Measurements from ENCODE around the gene ANP32E. TPM values are rescaled to one million over a fixed set of nuclear protein-coding genes. Genes with fewer than 3 reads are reported as not detected.
A peak's percentile ranks its signal among the peaks of the same experiment; 100 is the strongest.
"Not testable (repeated sequence)": the region's sequence is repeated elsewhere in the genome, so short reads cannot be mapped to it uniquely, and the experiment has no call there.

The ANP32E gene
- total and polyA plus RNA-seq, 2 of the 13 experiments (the other 11 are each of a cell fraction or from before 2014, with no cell fraction given): 10.3 to 53.0 TPM

DNA sequence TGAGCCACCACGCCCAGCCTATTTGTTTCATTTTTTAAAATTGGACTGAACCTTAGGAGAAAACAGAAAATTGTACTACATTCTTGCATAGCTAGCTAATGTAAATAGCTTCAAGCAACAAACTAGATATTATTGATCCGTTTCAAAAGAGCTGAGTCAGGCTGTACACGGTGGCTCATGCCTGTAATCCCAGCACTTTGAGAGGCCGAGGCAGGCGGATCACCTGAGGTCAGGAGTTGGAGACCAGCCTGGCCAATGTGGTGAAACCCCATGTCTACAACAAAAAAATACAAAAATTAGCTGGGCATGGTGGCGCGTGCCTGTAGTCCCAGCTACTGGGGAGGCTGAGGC is 49.5 kb downstream of the ANP32E start:
- H3K4me1 ChIP-seq (ENCODE audit: insufficient read depth, low read length): peaks cover 34% of the 10 kb centered on the region
- DNase-seq (ENCODE audit: low spot score); H3K27ac ChIP-seq (ENCODE audit: extremely low read length, insufficient read depth, low read length); H3K36me3 ChIP-seq (replicated peaks in 1 of 2; ENCODE audit: control insufficient read depth in 1 of 2, insufficient read depth in 2 of 2, low read length in 2 of 2); H3K9me3 ChIP-seq (ENCODE audit: low read length); H4K20me1 ChIP-seq (ENCODE audit: insufficient read depth, low read length); H3K27me3 ChIP-seq (ENCODE audit: control insufficient read depth in 1 of 2, insufficient read depth in 2 of 2, low read length in 2 of 2); H3K79me2 ChIP-seq (ENCODE audit: insufficient read depth, low read length); BruUV-seq (replicated peaks); FAIRE-seq; in situ Hi-C loops (cut with HindIII; ENCODE audit: extremely low pct_ligation_motif_present, low pct_unique_long_range_greater_than_20kb): not testable (repeated sequence)
- H3K9ac ChIP-seq (ENCODE audit: insufficient read depth, low read depth, low read length): peak overlapping the region; percentile 41
- intact Hi-C loops (cut with micrococcal nuclease; ENCODE audit: unreplicated experiment): loop anchor here (2.0 kb wide), 1 partner anchor 224 kb away; no protein-coding TSS in a partner anchor
- peak overlapping the region; percentile 0 to 55 (median 45); a peak in 5 of 6 replicates for H3K4me3 ChIP-seq (replicated peaks in 1 of 3; ENCODE audit: insufficient read depth in 1 of 3, low read depth in 2 of 3, low read length in 3 of 3)
- ChIA-PET CTCF (ENCODE audit: low intra/inter-chr PET ratio, low total read pairs) (interaction anchor here (1.0 to 2.5 kb wide), 3 partner anchors 48 to 298 kb away, joined by 3 to 12 read pairs (median 5); a partner anchor contains a TSS), POLR2A (interaction anchor here (1.0 to 2.1 kb wide), 4 partner anchors 23 to 1353 kb away, joined by 3 to 18 read pairs (median 3); partner anchors contain the start of gene TUFT1)
- H3K4me2 ChIP-seq (ENCODE audit: low read depth, low read length): peak overlapping the region; percentile 97
- peak; percentile 65; the same call in 1 of the 2 replicates for TF ChIP-seq ZNF460 (CRISPR knock-in tag; IDR thresholded peaks at IDR 0.05; ENCODE audit: borderline replicate concordance)
- peak; percentile 81 for TF ChIP-seq MAFG (CRISPR knock-in tag; IDR thresholded peaks at IDR 0.05)
- TF ChIP-seq FOXA3 (CRISPR knock-in tag; IDR thresholded peaks at IDR 0.05): peak; percentile 53; the same call in 1 of the 2 replicates
- peak; percentile 81 for TF ChIP-seq MAFF (IDR thresholded peaks at IDR 0.05; ENCODE audit: low read depth, low read length)
- peak; percentile 81 to 84 for TF ChIP-seq MAFK (conservative IDR thresholded peaks at IDR 0.05 in 1 of 2, IDR thresholded peaks at IDR 0.05 in 1 of 2; ENCODE audit: low read length in 2 of 2)
- peak; percentile 32; the same call in 1 of the 2 replicates for TF ChIP-seq NFE2L2 (IDR thresholded peaks at IDR 0.05; ENCODE audit: low read length)
- TF ChIP-seq SALL1 (CRISPR knock-in tag; IDR thresholded peaks at IDR 0.05): 0 out of 2 replicates have a peak, but pooled peaks have one; percentile 24
- TF ChIP-seq, protein P1, sequence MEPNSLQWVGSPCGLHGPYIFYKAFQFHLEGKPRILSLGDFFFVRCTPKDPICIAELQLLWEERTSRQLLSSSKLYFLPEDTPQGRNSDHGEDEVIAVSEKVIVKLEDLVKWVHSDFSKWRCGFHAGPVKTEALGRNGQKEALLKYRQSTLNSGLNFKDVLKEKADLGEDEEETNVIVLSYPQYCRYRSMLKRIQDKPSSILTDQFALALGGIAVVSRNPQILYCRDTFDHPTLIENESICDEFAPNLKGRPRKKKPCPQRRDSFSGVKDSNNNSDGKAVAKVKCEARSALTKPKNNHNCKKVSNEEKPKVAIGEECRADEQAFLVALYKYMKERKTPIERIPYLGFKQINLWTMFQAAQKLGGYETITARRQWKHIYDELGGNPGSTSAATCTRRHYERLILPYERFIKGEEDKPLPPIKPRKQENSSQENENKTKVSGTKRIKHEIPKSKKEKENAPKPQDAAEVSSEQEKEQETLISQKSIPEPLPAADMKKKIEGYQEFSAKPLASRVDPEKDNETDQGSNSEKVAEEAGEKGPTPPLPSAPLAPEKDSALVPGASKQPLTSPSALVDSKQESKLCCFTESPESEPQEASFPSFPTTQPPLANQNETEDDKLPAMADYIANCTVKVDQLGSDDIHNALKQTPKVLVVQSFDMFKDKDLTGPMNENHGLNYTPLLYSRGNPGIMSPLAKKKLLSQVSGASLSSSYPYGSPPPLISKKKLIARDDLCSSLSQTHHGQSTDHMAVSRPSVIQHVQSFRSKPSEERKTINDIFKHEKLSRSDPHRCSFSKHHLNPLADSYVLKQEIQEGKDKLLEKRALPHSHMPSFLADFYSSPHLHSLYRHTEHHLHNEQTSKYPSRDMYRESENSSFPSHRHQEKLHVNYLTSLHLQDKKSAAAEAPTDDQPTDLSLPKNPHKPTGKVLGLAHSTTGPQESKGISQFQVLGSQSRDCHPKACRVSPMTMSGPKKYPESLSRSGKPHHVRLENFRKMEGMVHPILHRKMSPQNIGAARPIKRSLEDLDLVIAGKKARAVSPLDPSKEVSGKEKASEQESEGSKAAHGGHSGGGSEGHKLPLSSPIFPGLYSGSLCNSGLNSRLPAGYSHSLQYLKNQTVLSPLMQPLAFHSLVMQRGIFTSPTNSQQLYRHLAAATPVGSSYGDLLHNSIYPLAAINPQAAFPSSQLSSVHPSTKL (CRISPR knock-in tag; IDR thresholded peaks at IDR 0.05): 0 out of 2 replicates have a peak, but pooled peaks have one; percentile 29
- TF ChIP-seq ONECUT2 (CRISPR knock-in tag; IDR thresholded peaks at IDR 0.05): peak; percentile 85
- 0 out of 2 replicates have a peak, but pooled peaks have one; percentile 30 for TF ChIP-seq ZNF264 (CRISPR knock-in tag; IDR thresholded peaks at IDR 0.05)
- TF ChIP-seq, protein P2, sequence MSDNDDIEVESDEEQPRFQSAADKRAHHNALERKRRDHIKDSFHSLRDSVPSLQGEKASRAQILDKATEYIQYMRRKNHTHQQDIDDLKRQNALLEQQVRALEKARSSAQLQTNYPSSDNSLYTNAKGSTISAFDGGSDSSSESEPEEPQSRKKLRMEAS (IDR thresholded peaks at IDR 0.05): peak; percentile 32; the same call in 1 of the 2 replicates
- peak; percentile 51; the same call in 1 of the 2 replicates for TF ChIP-seq SAP130 (CRISPR knock-in tag; IDR thresholded peaks at IDR 0.05; ENCODE audit: low read depth)
- peak overlapping the region; percentile 93 for H2AFZ ChIP-seq (ENCODE audit: low read length)
- WGBS (ENCODE audit: low lambda C conversion rate): 15% methylated on average over 7 of the region's 7 CpGs
- peak; percentile 77 for ATAC-seq
